ENCODE data around the gene GAPDHS.

Gene GAPDHS

DNA sequence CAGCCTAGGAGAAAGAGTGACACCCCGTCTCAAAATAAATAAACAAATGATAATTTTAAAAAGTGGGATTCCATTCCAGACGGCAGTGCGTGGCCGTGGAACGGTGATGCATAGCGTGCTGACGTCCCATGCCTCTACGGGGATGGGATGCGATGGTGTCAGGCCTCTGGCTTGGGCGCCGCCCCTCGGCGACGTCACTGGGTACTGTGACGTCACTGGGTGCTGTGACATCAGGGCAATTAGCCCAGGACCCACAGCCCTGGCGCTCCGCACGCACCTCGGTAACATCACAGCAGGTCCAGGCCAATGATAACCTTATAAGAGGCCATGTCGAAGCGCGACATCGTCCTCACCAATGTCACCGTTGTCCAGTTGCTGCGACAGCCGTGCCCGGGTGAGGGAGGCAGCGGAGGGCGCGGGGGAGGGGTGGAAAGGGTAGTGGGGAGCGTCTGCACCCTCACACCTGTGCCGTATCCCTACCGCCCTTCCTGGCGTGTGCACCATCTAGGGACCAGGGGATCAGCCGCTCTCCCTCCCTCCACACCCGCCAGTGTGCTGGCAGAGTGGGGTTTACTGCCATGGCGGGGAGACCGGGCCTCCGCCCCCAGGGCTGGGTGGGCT, at the start of gene GAPDHS:
TSS of gene GAPDHS (plus strand) at position 256 of the 621 bp plus-strand sequence. CDS start at position 328, 72 bp downstream.
- no peak for DNase-seq (ENCODE audit: low read depth)

DNA sequence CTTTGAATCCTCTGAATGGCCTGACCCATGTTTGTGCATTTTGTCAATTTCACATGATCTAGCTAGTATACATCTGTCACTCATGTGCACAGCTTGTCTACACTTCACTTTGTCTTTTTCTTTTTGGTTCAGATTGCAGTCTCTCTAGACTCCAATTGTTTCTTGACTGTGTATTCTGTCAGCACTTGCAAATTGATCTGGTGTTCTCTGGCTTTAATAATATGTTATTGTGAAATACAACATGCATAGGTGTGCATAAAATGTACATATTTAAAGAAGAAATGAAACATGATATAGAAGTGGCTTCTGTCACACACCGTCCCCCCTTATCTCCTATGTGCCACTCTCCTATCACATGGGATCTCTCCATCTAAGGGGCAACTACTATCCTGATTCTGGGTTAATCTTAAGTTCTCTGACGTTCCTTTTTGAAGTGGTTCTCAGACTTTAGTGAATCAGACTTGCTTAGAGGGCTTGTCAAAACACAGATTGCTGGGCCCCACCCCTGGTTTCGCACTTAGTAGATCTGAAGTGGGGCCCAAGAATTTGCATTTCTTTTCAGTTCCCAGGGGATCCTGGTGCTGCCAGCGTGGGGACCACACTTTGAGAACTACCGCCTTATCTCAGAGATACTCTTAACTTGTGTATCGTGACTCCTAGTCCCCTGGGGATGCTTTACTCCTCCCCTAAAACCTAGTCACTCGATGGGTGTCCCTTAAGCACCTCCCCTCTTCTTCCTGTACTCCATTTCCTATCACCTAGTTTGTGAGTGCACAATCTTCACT, 48.8 kb upstream of the GAPDHS start:
- DNase-seq (ENCODE audit: low read depth): no peak

DNA sequence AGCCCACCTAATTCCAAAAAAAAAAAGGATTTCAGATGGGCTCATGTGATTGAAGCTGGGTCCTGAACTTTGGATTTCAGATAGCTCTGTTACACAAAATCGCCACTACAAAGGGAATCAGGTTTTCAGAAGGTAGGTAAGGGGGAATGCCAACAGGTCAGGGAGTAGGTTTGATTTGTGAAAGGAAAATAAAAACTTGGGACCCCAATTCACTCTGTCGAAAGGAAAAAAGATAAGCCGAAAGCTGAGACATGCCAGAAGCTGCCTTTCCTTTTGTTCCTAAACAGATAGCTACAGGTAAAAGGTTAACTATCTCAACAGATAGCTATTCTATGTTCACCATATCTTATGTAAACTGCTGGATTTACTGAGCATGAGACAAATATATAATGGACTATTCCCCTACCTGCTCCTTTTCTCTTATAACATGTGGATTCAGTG, 47.0 kb upstream of the GAPDHS start:
- no peak for DNase-seq (ENCODE audit: low read depth)

DNA sequence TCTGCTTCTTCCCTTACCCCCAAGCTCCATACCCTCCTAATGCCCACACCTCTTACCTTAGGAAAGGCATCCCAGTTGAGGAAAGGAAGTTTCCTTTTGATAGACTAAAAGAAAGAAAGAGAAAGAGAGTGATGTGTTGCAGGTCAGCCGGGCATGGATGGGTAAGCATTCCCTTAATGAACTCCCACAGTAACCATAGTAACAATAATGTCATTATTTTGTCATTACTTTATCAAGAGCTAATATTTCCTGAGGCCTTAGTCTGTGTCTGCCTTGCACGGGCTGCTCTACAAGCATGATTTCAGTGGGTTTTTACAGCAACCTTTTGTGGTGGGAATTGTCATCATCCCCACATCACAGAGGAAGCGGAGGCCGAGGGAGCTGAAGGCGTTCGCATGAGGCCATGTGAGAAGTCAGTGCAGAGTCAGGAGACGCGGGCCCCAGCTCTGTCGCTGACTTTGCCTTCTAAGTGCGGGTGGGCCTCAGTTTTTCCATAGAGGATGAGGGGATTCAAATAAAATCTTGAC, 45.5 kb upstream of the GAPDHS start:
- no peak for DNase-seq (ENCODE audit: low read depth)

DNA sequence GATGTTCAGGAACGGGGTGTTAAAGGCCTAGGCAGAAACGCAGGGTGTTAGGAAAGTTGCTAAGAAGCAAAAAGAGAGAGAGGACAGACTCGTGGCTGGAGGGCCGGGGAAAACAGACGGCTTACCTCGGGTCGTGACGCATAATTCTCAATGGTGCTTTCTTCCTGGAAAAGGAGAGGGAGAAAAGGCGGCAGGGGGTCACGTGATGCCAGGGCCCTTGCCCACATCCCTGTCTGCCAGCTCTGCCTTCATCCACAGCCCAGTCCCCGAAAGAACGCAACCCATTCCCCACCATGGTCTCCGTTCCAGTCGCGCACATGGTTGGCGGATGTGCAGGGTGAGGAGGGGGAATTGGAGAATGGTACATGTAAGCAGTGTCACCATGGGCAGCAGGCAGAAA, 44.6 kb upstream of the GAPDHS start:
- DNase-seq (ENCODE audit: low read depth): no peak

DNA sequence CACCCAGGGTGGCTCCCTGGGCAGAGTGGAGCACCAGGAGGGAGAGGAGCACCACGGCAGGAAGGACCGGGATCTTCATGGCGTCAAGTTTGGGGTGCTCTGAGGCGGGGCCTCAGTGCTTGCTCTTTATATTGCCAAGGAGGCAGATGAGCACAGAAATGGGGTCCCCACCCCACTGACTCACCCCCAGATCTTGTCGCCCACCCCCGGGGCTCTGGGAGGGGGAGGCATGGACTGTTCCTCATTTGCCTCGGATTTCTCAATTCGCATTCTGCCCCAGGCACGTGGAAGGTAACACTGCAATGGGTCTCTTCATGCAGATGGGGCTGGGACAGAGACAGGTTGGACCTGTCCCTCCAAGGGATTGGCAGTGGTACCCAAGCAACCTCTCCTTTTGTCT, 42.9 kb upstream of the GAPDHS start, which contains the start of gene KRTDAP:
TSS of gene KRTDAP (minus strand) at position 101 of the 400 bp plus-strand sequence. CDS start at position 79, 22 bp downstream.
- DNase-seq (ENCODE audit: low read depth): no peak

DNA sequence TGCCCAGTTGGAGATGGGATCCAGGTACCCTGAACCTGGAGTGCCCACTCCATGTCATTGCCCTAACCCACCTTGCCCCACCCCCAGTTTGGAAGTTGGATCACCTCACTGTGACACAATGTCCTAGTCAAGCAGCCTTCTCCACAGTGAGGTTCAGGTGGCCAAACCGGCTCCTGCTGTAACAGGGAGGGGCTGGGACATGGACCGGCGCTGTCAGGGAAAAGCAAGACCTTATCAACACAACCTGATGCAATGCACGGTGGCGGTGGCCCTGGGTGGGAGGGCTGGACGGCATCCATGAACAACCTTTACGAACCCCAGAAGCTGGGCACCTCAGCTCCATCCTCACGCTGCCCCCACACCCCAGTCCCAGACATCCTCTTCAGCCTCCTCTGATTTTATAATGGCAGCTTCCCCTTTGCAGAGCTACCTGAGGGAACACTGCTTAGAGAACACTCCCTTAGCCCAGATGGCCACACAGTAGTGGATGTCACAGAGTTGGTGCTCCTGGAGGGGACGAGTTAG, 41.4 kb upstream of the GAPDHS start:
- DNase-seq (ENCODE audit: low read depth): no peak

DNA sequence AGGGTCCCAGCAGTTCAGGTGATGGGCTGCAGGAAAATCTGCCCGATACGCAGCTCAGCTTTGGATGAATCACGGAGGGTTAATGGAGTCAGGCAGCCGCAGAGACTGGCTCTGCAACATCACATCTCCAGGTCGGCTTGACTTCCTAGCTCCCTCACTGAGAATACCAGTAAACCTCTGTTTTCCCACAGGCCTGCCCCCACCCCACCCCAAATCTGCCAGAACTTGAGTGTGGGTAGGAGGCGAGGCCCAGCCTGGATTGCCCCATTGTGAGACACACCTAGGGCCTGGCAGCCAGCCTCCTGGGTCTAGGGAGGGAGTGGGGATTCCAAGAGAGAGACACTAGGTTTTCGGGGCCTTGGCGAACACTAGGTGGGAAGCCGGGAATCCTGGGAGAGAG, 39.3 kb upstream of the GAPDHS start:
- DNase-seq (ENCODE audit: low read depth): no peak

DNA sequence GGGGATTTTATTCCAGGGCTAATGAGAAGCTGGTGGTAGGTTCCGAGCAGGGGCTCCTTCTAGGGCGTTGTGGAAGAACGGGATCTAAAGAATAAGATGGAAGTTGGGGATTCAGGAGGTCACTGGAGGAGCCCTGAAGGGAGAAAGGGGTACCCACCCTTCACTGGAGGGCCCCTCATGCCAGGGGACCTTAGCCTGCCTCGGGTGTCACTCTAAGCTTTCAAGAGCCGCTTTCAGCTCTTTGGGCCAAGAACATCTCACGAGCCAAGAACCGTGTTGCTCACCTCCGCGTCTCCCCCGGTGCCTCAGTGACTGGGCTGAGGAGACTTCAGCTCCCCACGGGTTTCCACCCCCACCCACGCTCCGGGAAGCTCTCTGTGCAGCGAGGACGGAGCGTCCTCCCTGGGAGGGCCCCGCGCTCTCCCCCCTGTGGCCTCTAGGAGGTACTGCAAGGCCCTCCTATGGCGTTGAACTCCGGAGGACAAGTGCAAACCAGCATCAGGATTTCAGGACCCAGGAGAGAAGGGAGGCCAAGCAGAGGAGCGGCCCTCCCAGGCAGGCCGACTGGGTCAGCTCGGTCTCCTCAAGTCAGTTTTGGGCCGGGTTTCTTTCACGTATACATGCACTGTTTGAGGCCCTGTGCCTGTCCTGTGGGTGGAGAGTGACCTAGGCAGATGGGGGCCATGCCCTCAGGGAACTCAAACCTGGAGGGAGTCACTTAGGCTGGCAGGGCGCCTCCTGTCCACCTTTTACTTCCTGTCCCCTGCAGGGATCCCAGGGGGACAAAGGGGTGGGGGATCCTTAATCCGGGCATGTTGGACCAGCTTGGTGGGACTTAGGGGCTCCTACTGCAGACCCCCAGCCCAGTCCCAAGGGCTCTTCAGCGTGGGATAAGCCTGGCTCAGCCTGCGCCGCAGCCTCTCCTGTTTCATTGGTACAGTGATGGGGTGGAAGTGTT, 37.9 kb upstream of the GAPDHS start:
- DNase-seq (ENCODE audit: low read depth): peak; percentile 47

DNA sequence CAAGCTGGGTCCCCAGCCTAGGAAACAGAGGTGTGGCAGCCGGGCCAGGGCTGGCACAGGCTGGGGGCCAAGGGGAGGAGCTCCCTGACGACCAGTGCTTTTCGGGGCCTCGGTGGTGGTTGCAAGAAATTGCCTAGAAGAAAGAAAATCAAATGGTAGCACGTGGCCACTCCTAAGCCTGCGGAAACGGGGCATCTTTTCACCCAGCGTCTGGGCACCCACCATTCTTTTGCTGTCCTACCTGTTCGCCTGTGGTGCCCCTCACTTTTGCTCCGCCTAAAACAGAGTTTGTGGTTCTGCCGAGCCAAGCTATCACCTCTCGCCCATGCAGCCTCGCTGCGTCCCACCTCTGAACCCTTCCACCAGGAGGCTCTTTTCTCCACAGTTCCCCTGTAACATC, 35.9 kb upstream of the GAPDHS start:
- DNase-seq (ENCODE audit: low read depth): no peak

DNA sequence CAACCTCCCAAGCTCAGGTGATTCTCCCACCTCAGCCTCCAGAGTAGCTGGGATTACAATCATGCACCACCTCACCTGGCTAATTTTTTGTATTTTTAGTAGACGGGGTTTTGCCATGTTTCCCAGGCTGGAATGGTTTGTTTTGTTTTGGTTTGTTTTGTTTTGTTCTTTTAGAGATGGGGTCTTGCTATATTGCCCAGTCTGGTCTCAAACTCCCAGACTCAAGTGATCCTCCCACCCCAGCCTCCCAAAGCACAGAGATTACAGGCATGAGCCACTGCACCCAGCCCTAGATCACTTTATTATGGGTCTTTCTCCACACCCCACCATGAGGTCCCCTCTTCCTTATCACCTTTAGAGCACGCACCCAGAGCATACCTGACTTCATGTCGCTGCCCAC, 35.0 kb upstream of the GAPDHS start:
- no peak for DNase-seq (ENCODE audit: low read depth)

DNA sequence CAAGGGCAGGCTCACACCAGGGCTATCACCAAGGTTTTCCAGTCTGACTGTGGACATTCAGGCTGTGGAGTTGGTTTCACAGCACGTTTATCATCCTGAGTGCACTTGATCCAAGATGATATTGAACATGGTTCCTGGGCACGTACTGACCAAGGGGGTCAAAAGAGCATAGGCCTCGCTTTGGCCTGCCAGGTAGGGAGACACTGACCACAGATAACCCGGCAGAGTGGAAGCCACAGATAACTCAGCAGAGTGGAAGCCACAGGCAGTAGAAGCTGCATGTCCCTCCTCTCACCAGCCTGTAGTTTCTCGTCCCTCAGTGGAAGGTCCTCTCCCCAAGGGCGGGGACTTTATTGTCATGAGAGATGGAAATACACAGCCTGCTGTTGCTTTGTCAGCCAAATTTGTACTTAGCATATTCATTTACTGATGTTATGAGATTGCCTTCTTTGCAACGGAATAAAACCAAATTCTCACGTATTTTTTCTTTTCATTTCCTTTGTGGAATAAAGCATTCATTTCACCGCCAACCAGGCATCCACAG, 34.2 kb upstream of the GAPDHS start:
- no peak for DNase-seq (ENCODE audit: low read depth)

DNA sequence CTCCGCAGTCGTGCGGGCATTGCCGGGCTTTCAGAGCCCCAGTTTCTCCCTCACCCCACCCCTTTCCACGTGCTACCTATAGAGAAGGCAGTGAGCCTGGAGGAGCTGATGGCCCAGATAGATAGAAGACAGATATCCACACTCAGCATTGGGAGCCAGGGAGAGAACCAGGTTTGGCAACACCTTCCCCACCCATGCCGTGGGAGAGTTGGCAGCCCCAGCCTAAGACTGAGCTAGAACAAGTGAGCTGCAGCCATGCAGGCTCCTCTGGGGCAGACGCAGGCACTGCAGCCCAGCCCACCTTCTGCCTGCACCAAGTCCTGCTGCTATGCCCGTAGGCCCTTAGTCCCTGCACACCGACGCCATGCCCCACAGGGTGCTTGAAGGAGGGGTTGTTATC, 32.6 kb upstream of the GAPDHS start:
- DNase-seq (ENCODE audit: low read depth): no peak

DNA sequence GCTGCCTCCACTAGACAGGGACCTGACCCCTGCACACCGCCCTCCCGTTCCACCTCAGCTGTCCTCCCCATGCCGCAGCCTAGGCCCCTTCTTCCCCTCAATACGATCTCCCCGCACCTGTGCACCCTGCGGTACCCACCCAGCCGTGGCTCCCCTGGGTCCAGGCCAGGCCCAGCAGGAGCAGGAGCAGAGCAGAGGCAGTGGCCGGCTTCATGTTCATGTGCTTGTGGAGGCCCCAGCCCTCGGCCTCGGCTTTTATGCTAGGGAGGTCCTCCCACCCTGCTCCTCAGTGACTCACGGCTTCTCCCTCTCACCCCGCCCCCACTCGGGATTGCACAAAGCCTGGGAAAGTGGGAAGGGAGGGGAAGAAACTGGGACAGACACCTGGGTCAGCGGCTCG, 31.6 kb upstream of the GAPDHS start:
- DNase-seq (ENCODE audit: low read depth): no peak

DNA sequence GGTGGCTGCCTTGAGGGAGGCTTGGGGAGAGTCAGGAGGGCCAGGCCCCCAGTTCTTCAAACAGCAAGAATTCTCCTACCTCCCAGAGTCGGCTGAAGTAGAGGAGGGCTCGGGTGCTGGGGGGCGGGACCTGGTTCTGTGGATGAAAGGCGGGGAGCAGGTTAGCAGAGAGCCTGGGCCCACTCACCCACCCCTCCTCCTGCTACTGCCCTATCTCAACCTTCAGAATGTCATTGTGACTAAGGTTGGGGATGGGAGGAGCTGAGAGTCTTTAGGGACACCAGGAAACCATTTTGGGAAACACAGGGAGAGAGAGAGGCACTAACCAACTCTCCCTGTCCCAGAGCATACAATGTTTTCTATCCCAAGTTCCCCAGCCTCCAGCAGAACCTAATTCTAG, 30.5 kb upstream of the GAPDHS start:
- no peak for DNase-seq (ENCODE audit: low read depth)

DNA sequence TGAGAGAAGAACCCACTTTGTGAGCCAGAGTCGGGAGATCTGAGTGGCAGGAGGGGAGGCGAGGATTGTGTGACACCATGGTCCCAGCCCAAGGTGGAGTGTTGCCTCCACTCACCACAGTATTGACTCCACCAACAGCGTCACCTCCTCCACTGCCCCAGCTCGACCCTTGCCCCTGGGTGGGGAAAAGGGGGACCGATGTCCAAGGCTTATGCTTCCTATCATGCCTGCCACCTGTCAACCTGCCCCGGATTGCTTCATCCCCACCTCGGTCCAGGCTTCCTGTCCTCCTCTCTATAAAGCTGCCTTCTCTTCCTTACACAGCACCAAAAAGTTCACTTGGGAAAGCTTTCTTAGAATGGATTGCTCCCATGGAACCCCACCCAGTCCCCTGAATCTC, 27.2 kb upstream of the GAPDHS start:
- no peak for DNase-seq (ENCODE audit: low read depth)

DNA sequence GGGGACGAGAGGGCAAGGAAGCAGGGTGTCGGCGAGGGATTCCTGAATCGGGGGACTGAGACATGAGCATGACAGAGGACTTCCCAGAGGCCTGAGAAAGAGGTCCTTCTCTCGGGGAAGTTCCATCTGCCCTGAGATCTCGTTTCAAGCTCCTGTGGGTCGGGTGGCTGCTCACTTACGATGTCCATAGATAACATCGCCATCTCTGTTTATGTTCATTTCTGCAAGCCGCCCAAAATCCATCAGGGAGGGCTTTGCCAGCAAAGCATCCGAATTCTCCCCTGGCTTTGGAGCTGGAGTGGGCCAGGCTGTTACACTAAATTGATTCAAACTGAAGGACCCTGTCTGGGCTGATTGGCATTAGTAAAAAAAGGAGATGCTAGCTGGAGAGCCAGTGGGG, 25.7 kb upstream of the GAPDHS start:
- no peak for DNase-seq (ENCODE audit: low read depth)

DNA sequence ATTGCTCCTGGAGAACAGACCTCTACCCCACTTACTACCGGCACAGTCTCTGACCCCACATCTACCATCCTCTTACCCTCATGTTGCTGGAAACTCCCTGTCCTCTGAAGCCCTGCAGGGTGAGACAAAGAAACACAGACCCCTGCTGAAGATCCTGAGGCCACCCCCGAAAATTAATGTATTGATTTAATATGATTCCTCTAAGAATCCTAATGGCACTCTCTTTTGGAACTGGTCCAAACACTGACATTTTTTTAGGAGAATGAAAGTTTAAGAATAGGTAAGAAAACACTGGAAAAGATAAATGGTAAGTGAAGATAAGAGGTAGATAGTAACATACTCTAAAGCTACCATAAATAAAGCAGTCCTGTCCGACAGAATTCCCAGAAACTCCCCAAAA, 25.1 kb upstream of the GAPDHS start:
- no peak for DNase-seq (ENCODE audit: low read depth)

DNA sequence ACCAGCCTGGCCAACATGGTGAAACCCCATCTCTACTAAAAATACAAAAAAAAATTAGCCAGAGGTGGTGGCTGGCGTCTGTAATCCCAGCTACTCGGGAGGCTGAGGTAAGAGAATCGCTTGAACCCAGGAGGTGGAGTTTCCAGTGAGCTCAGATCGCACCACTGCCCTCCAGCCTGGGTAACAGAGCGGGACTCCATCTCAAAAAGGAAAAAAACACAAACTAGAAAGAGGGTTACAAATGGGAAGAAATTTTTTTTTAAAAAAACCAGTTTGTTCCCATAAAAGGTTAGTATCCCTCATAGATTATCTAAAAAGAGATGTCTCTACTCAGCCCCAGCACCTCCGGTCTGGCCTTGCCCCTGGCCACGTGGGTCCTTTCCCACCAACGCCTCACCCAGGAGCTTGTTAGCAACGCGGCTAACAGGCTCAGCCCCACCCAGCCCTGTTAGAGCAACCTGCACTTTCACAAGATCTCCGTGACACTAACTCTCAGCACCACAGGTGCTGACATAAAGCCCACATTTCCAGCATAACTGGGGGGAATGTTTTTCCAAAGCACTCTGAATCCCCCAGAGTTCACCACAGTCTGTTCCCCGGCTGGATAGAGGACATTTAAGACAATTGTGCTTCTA, 24.1 kb upstream of the GAPDHS start:
- no peak for DNase-seq (ENCODE audit: low read depth)

DNA sequence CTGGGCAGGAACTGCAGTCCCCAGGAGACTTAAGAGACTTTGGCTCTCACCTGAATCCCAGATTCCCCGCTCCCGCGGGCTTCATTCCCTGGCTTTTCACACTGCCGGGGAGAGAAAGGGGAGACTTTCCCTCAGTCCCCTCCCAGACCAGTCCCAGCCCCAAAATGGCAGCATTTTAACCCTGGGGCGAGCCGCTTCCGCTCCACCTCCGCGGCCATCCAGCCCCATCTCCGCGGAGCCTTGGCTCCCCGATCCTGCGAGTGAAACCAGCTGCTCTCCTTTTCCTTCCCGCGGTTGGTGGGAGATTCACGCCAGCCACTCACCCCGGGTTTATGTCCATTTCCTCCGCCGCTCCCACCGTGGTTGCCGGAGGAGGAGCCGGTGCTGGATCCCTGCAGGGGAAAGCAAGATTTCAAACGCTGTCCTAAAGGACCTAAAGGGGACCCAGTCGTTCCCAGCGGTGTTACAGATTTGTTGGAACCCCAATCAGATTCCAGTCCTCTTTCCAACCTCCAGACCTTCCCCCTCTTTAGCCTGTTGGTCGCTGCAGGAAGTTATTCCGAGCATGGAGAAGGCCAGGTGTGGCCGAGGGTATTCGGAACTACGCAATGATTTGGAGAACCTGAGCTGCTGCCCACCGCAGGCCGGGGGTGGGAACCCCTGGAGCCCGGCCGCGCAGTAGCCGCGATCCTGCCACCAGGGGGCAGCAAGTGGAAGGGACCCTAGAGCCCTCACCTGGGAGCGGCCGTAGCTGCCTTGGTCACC, 23.2 kb upstream of the GAPDHS start:
- peak; percentile 70 for DNase-seq (ENCODE audit: low read depth)

DNA sequence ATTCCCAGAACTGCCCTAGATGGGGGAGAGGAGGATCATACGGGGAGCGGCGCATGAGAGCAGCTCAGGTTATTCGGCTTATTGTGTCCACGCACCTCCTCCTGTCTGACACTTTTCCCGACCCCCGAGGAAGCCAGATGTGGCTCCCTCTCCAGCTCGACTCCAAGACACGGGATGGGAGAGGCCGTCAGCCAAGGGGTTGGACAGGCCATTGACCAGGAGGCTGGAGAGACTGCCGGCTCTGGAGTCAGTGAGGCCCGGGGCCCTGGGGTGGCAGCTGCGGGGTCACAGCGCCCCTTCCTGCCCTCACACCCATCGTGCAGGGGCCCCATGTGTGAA, 22.7 kb upstream of the GAPDHS start:
- DNase-seq (ENCODE audit: low read depth): no peak
